AG04450 (cell line): ENCODE measurements around the gene FBXW8. TPM values are rescaled to one million over a fixed set of nuclear protein-coding genes. Genes with fewer than 3 reads are reported as not detected.
A peak's percentile ranks its signal among the peaks of the same experiment; 100 is the strongest.

Experiments used
- CTCF ChIA-PET: fragments of 300-600, 350-600 bp; formaldehyde crosslinking; extraction: SDS; loops from one replicate; lab custom pipeline; 2022; ENCODE audit warnings: antibody characterized with exemption, inconsistent platforms; lab: Charles Lee
- POLR2A ChIA-PET: fragments of 350-600 bp; formaldehyde crosslinking; extraction: SDS; loops from one replicate; lab custom pipeline; 2021; ENCODE audit warnings: antibody characterized with exemption, inconsistent platforms; lab: Yijun Ruan, JAX
- DNase-seq: peaks from one replicate; pipeline ENCODE4 v3.0.0-alpha.2; 2011; ENCODE audit warnings: low read depth, low spot score
- H3K27ac ChIP-seq: one replicate; pipeline ENCODE4 v1.5.1; 2012; ENCODE audit warnings: low read depth, low read length, control low read depth
- H3K27me3 ChIP-seq: one replicate; pipeline ENCODE4 v1.6.0; 2012; ENCODE audit warnings: low read length; ENCODE audit not compliant: control insufficient read depth, insufficient read depth
- H3K4me3 ChIP-seq: 2 replicates; pipeline ENCODE4 v1.5.1; 2011; ENCODE audit warnings: mild to moderate bottlenecking, low read depth, low read length, control low read depth
- H3K9me3 ChIP-seq: 2 replicates; pipeline ENCODE4 v1.5.1; 2012; ENCODE audit warnings: low read length; ENCODE audit not compliant: control insufficient read depth, insufficient read depth
- polyA plus RNA-seq: library from polyadenylated mRNA; depleted of rRNA; stranded (reverse); fragments of >200 nt; gene quantifications from 2 replicates; pipeline ENCODE4 v1.2.3, GENCODE V29; 2011
- TF ChIP-seq, protein P1 (sequence below): IDR thresholded peaks from 2 replicates; pipeline ENCODE4 v1.5.1; 2011; ENCODE audit warnings: low read depth, low read length, control low read depth, inconsistent platforms

Gene FBXW8
- polyA plus RNA-seq, 1 experiment: 23.0 TPM

DNA sequence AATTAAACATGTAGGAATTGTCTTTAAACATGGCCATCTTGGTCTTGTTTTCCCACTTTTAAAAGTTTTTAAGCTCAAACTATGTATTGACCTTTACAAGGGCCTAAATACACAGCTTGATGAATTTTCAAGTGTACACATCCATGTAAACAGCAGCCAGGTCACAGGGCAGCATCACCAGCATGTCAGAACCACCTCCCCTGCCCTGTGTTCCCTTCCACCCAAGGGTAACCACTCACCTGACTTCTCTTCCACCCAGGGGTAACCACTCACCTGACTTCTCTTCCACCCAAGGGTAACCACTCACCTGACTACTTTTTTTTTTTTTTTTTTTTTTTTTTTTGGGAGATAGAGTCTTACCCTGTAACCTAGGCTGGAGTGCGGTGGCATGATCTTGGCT is 4.6 kb downstream of the FBXW8 start:
- H3K27ac ChIP-seq: no peak overlapping the region
- no peak overlapping the region for H3K4me3 ChIP-seq
- no peak for DNase-seq
- TF ChIP-seq, protein P1, sequence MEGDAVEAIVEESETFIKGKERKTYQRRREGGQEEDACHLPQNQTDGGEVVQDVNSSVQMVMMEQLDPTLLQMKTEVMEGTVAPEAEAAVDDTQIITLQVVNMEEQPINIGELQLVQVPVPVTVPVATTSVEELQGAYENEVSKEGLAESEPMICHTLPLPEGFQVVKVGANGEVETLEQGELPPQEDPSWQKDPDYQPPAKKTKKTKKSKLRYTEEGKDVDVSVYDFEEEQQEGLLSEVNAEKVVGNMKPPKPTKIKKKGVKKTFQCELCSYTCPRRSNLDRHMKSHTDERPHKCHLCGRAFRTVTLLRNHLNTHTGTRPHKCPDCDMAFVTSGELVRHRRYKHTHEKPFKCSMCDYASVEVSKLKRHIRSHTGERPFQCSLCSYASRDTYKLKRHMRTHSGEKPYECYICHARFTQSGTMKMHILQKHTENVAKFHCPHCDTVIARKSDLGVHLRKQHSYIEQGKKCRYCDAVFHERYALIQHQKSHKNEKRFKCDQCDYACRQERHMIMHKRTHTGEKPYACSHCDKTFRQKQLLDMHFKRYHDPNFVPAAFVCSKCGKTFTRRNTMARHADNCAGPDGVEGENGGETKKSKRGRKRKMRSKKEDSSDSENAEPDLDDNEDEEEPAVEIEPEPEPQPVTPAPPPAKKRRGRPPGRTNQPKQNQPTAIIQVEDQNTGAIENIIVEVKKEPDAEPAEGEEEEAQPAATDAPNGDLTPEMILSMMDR: no peak
- no peaks in the 10 kb centered on the region for H3K27me3 ChIP-seq
- peaks cover 9% of the 10 kb centered on the region for H3K9me3 ChIP-seq
- ChIA-PET POLR2A (no interaction called here), CTCF (no interaction called here)

DNA sequence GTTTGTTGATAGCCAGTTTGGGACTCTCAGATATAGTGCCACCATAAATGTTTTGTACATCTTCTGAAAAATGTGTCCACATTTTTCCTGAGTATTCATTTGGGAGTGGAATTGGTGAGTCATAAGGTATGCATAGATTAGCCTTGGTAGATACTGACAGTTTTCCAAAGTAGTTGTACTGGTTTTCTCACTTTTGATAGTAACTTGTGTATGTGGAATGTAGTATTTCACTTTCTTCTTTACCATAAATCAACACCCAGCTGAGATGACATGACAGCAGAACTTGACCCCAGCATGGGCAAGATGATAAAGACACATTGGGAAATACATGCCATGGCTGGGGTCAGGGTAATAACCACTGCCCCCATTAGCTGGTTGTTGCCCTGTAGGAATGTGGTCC is 5.4 kb downstream of the FBXW8 start:
- Histone ChIP-seq H3K27me3 (no peaks in the 10 kb centered on the region), H3K9me3 (peaks cover 9% of the 10 kb centered on the region), H3K27ac (peak overlapping the region; percentile 39), H3K4me3 (no peak overlapping the region)
- TF ChIP-seq, protein P1: no peak
- CTCF ChIA-PET: interaction anchor here (0.8 to 1.0 kb wide), 2 partner anchors 20 to 213 kb away, joined by 3 to 4 read pairs; no protein-coding TSS in a partner anchor
- DNase-seq: no peak
- POLR2A ChIA-PET: no interaction called here

DNA sequence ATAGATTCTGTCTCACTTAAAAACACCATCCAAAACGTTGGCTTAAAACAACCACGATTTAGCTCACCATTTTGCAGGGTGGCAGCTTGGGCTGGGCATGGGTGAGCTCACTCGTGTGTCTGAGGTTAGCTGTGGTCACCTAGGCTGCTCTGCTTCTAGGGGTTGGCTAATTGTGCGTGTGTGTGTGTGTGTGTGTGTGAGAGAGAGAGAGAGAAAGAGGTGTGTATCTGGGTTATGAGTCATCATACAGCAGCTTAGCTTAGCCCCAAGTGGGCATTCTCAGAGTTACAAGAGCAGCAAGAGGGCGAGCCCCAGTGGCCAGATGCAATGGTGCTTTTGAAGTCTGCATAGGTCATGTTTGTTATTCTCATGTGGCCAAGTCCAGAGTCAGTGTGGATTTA is 6.0 kb downstream of the FBXW8 start:
- TF ChIP-seq, protein P1: peak; percentile 55
- ChIA-PET POLR2A (interaction anchor here (0.5 kb wide), 1 partner anchor 57 kb away, joined by 3 read pairs; no protein-coding TSS in a partner anchor), CTCF (interaction anchor here (0.8 to 1.0 kb wide), 2 partner anchors 19 to 213 kb away, joined by 3 to 4 read pairs; no protein-coding TSS in a partner anchor)
- Histone ChIP-seq H3K4me3 (no peak overlapping the region), H3K27me3 (no peaks in the 10 kb centered on the region), H3K27ac (peak overlapping the region; percentile 39), H3K9me3 (peaks cover 9% of the 10 kb centered on the region)
- DNase-seq: peak; percentile 65

DNA sequence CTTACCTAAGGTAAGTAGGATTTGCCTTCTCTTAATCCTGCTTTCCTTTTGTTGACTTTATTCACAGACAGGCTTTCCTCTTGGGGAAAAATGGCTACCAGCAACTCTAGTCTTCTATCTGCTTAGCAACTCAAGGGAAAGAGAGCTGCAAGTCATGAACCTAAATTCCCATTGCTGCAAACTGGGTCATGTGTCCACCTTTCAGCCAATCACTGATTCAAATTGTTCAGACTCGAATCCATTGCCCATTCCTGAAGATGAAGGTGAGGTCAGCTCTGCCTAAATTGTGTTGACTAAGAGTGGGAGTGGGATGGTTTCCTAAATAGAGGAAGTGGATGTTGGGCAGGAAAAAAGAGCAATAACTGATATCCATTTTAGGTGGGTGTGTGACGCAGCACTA is 7.7 kb downstream of the FBXW8 start:
- H3K27ac ChIP-seq: no peak overlapping the region
- ChIA-PET CTCF (no interaction called here), POLR2A (no interaction called here)
- H3K27me3 ChIP-seq: no peaks in the 10 kb centered on the region
- DNase-seq: no peak
- H3K9me3 ChIP-seq: peaks cover 9% of the 10 kb centered on the region
- TF ChIP-seq, protein P1: no peak
- H3K4me3 ChIP-seq: no peak overlapping the region

DNA sequence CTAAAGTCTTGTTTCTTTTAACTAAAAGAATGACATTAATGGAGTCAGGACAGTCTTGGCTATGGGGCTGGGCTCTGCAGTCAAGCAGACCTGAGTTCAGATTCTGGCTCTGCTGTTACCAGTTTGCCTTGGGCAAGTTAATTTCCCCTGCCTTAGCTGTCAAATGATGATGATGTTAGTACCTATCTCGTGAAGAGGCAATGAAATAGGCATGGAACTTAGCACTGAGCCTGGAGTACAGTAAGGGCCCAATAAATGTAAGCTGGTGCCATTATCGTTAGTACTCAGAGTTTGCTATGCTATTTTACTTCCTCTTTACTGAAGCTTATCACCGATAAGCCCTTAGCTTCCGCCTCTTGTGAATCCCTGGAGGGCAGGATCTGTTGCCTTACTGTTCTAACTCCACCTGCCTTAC is 8.5 kb downstream of the FBXW8 start:
- CTCF ChIA-PET: no interaction called here
- TF ChIP-seq, protein P1: no peak
- H3K27ac ChIP-seq: no peak overlapping the region
- H3K9me3 ChIP-seq: peaks cover 9% of the 10 kb centered on the region
- POLR2A ChIA-PET: no interaction called here
- no peak for DNase-seq
- no peaks in the 10 kb centered on the region for H3K27me3 ChIP-seq
- no peak overlapping the region for H3K4me3 ChIP-seq
